ENCODE results near the gene SPATA12.
A peak's percentile ranks its signal among the peaks of the same experiment; 100 is the strongest.

The SPATA12 gene

GRCh38 chr3:57110798-57111197 lies 50.3 kb downstream of the SPATA12 start:
- H3K9me3 ChIP-seq (ENCODE audit: control insufficient read depth, insufficient read depth, low read length): no peaks in the 10 kb centered on the region
- no peak overlapping the region for H3K4me3 ChIP-seq (ENCODE audit: low read depth, low read length)
- no peaks in the 10 kb centered on the region for H3K27me3 ChIP-seq (ENCODE audit: control insufficient read depth, insufficient read depth, low read length)
- peak overlapping the region; percentile 52 for H3K27ac ChIP-seq (ENCODE audit: low read depth, low read length)
- H3K9ac ChIP-seq (ENCODE audit: low read depth, low read length): no peak overlapping the region
- peaks cover 27% of the 10 kb centered on the region for H3K36me3 ChIP-seq (ENCODE audit: control insufficient read depth, insufficient read depth, low read length)
- H3K4me1 ChIP-seq (ENCODE audit: control insufficient read depth, insufficient read depth, low read length): peaks cover 32% of the 10 kb centered on the region

DNA sequence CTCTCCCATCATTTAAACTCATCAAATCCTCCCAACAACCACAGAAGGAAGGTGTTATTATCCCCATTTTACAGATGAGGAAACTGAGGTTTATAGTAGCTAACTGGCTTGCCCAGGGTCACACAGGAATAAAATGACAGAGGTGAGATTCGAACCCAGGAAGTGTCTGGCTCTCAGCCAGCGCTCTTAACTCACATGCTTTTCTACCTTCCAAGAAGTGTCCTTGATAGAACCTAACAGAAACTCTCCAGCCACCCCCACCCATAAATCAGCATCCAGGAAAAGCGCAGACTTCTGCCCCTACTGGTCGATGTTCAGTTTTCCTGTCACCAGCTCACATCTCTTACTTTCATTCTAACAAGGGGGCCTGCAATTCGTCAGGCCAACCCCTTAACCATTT lies 51.7 kb downstream of the SPATA12 start:
- Histone ChIP-seq H3K4me3 (ENCODE audit: low read depth, low read length) (no peak overlapping the region), H3K9ac (ENCODE audit: low read depth, low read length) (no peak overlapping the region), H3K4me1 (ENCODE audit: control insufficient read depth, insufficient read depth, low read length) (peaks cover 30% of the 10 kb centered on the region), H3K27ac (ENCODE audit: low read depth, low read length) (no peak overlapping the region), H3K9me3 (ENCODE audit: control insufficient read depth, insufficient read depth, low read length) (no peaks in the 10 kb centered on the region), H3K36me3 (ENCODE audit: control insufficient read depth, insufficient read depth, low read length) (peaks cover 19% of the 10 kb centered on the region), H3K27me3 (ENCODE audit: control insufficient read depth, insufficient read depth, low read length) (no peaks in the 10 kb centered on the region)

GRCh38 chr3:57116501-57116900 lies 56.0 kb downstream of the SPATA12 start:
- Histone ChIP-seq H3K9ac (ENCODE audit: low read depth, low read length) (no peak overlapping the region), H3K27ac (ENCODE audit: low read depth, low read length) (no peak overlapping the region), H3K27me3 (ENCODE audit: control insufficient read depth, insufficient read depth, low read length) (no peaks in the 10 kb centered on the region), H3K4me3 (ENCODE audit: low read depth, low read length) (no peak overlapping the region), H3K36me3 (ENCODE audit: control insufficient read depth, insufficient read depth, low read length) (peaks cover 4% of the 10 kb centered on the region; the same call in 1 of the 2 replicates), H3K9me3 (ENCODE audit: control insufficient read depth, insufficient read depth, low read length) (no peaks in the 10 kb centered on the region), H3K4me1 (ENCODE audit: control insufficient read depth, insufficient read depth, low read length) (peaks cover 19% of the 10 kb centered on the region)

GRCh38 chr3:57118254-57118653 lies 57.8 kb downstream of the SPATA12 start:
- Histone ChIP-seq H3K9ac (ENCODE audit: low read depth, low read length) (no peak overlapping the region), H3K27ac (ENCODE audit: low read depth, low read length) (peak overlapping the region; percentile 23), H3K4me1 (ENCODE audit: control insufficient read depth, insufficient read depth, low read length) (peaks cover 17% of the 10 kb centered on the region), H3K27me3 (ENCODE audit: control insufficient read depth, insufficient read depth, low read length) (no peaks in the 10 kb centered on the region), H3K4me3 (ENCODE audit: low read depth, low read length) (no peak overlapping the region), H3K9me3 (ENCODE audit: control insufficient read depth, insufficient read depth, low read length) (no peaks in the 10 kb centered on the region), H3K36me3 (ENCODE audit: control insufficient read depth, insufficient read depth, low read length) (no peaks in the 10 kb centered on the region; the same call in 1 of the 2 replicates)

DNA sequence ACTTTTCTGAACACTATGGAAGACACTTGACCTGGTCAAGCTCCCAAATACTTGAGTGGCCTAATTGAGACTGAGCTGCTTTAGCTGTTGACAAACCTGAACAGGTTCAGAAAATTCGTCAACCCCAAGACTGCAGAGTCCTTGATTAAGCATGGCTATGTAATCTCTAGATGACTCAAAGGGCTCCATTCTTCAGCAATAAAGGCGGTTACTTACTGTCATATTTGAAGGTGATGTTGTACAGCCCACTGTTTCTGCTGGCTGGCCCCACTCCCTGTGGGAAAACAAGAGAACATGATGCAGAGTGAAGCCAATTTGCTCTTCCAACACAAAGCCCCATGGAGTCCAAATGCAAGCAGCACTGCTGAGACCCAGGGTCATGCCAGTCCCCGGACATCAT lies 59.6 kb downstream of the SPATA12 start:
- Histone ChIP-seq H3K36me3 (ENCODE audit: control insufficient read depth, insufficient read depth, low read length) (0 out of 2 replicates have a peak, but pooled peaks cover 2% of the 10 kb centered on the region), H3K9me3 (ENCODE audit: control insufficient read depth, insufficient read depth, low read length) (no peaks in the 10 kb centered on the region), H3K9ac (ENCODE audit: low read depth, low read length) (no peak overlapping the region), H3K4me1 (ENCODE audit: control insufficient read depth, insufficient read depth, low read length) (peaks cover 28% of the 10 kb centered on the region), H3K4me3 (ENCODE audit: low read depth, low read length) (no peak overlapping the region), H3K27ac (ENCODE audit: low read depth, low read length) (no peak overlapping the region), H3K27me3 (ENCODE audit: control insufficient read depth, insufficient read depth, low read length) (peaks cover 11% of the 10 kb centered on the region)

DNA sequence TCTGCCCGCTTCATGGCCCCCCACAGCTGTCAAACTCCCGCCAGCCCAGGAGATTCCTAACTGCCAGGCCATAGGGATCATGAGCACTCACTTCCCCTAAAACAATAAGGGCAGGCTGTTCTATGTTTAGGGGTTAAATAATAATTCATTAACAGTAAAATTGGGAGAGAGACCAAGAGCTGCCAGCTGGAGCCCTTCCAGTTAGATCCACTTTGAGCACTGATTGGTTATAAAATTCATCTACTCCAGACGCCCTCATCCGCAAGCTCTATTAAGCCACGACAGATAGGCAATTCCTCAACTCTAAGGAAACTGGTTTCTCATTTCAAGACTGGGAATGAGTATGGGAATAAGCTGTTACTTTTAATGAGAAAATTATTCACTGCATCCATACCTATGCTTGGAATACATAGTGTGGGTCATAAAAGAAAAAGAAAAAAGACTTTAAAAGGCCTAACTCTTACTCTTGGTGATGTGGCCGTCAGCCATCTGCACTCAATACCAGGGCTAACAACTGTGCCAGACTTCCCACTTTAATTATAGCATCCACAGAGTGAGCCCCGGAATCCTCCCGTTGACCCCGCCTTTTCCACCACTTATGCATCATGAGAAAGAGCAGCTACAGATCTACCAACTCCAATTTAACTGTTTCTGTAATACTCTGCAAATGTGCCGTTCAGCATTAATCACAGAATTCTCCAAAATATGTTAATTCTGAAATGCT lies 60.1 kb downstream of the SPATA12 start:
- Histone ChIP-seq H3K9ac (ENCODE audit: low read depth, low read length) (no peak overlapping the region), H3K4me3 (ENCODE audit: low read depth, low read length) (no peak overlapping the region), H3K27me3 (ENCODE audit: control insufficient read depth, insufficient read depth, low read length) (peaks cover 17% of the 10 kb centered on the region), H3K36me3 (ENCODE audit: control insufficient read depth, insufficient read depth, low read length) (0 out of 2 replicates have a peak, but pooled peaks cover 2% of the 10 kb centered on the region), H3K9me3 (ENCODE audit: control insufficient read depth, insufficient read depth, low read length) (no peaks in the 10 kb centered on the region), H3K4me1 (ENCODE audit: control insufficient read depth, insufficient read depth, low read length) (peaks cover 26% of the 10 kb centered on the region), H3K27ac (ENCODE audit: low read depth, low read length) (no peak overlapping the region)
